HG02885 (cell line): ENCODE data around the gene PIK3C3.

ENCODE experiments used
- ATAC-seq: cut with Tn5 transposase; IDR thresholded peaks from one replicate; pipeline ENCODE4 v1.9.1; 2021; ENCODE audit warnings: mild to moderate bottlenecking; ENCODE audit not compliant: unreplicated experiment, poor library complexity

The PIK3C3 gene

GRCh38 chr18:42064109-42064508 is 109.1 kb downstream of the PIK3C3 start:
- no peak for ATAC-seq

- no peak for ATAC-seq
Observed at GRCh38 chr18:42067518-42067917, 112.5 kb downstream of the PIK3C3 start.

GRCh38 chr18:42068030-42068429 is 113.0 kb downstream of the PIK3C3 start:
- ATAC-seq: no peak

GRCh38 chr18:42069036-42069435 is 114.0 kb downstream of the PIK3C3 start:
- ATAC-seq: no peak

DNA sequence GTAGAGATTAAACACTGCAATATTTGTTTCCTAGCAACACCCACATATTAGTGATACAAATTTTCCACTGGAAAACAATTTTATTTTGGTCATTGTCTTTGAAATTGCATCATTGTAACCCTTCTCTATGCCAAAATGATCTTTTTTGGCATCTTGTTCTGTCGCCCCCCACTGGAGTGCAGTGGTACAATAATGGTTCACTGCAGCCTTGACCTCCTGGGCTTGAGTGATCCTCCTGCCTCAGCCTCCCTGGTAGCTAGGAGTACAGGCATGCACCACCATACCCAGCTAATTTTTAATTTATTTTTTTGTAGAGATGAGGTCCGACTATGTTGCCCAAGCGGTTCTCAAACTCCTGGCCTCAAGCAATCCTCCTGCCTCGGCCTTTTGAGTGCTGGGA is 117.4 kb downstream of the PIK3C3 start:
- ATAC-seq: no peak

GRCh38 chr18:42074704-42075103 is 119.7 kb downstream of the PIK3C3 start:
- no peak for ATAC-seq

DNA sequence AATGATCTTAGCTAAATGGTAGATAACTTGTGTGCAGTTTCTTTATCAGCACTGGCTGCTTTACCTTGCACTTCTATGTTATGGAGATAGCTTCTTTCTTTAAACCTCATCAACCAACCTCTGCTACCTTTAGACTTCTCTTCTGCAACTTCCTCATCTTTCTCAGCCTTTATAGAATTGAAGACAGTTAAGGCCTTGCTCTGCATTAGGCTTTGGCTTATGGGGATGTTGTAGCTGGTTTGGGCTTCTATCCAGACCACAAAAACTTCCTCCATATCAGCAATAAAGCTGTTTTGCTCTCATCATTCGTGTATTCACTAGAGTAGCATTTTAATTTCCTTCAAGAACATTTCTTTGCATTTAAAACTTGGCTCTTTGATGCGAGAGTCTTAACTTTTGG is 123.7 kb downstream of the PIK3C3 start:
- no peak for ATAC-seq

DNA sequence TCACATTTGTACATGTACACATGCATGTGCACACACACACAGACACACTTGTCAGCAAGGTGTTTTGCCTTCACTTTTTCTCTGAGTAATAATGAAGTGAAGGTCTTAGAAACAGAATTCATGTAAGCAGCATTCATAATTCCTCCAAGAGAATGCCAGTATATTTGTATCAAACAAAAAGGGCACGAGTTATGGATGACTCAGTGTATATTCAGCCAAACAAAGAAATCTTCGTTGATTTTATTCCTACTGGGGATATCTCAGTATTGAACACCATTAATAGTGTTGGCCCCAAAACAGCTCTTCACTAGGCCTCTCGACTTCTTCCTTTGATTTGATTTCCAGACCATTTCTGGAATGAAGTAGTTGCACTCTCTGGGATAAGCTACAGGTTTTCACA is 125.3 kb downstream of the PIK3C3 start:
- no peak for ATAC-seq

- peak; percentile 61 for ATAC-seq
Observed at GRCh38 chr18:42082415-42083234, 127.6 kb downstream of the PIK3C3 start.

DNA sequence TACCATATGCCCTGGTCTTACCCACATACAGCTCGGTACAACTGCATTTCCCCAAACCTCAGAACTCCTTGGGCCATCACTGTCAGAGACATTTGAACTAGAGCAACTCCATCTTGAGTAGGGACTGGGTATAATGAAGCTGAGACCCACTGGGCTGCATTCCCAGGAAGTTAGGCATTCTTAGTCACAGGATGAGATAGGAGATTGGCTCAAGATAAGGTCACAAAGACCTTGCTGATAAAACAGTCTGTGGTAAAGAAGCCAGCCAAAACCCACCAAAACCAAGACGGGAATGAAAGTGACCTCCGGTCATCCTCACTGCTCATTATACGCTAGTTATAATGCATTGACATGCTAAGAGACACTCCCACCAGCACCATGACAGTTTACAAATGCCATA is 131.3 kb downstream of the PIK3C3 start:
- no peak for ATAC-seq

GRCh38 chr18:42087235-42087634 is 132.2 kb downstream of the PIK3C3 start:
- ATAC-seq: no peak

GRCh38 chr18:42087876-42088275 is 132.8 kb downstream of the PIK3C3 start:
- no peak for ATAC-seq

GRCh38 chr18:42092848-42093247 is 137.8 kb downstream of the PIK3C3 start:
- ATAC-seq: no peak

GRCh38 chr18:42094875-42095274 is 139.8 kb downstream of the PIK3C3 start:
- ATAC-seq: no peak

GRCh38 chr18:42095732-42096377 is 140.8 kb downstream of the PIK3C3 start:
- ATAC-seq: no peak

DNA sequence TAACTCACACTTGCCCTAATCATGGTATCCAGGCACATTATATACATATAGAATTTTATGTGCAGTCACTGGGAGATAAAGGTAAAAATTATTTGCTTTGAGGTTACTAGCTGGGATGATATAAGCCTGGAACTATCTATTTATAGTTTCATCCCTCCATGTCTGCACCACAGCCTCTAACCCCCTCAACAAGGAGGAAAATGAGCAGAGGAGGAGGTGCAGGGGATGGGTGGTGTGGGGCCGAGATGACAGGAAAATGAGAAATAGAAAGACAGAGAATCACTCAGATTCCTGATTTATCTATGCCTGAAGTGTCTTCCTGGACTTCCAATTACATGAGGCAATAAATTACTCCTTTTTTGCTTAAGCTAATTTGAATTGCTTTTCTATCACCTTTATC is 145.2 kb downstream of the PIK3C3 start:
- no peak for ATAC-seq

DNA sequence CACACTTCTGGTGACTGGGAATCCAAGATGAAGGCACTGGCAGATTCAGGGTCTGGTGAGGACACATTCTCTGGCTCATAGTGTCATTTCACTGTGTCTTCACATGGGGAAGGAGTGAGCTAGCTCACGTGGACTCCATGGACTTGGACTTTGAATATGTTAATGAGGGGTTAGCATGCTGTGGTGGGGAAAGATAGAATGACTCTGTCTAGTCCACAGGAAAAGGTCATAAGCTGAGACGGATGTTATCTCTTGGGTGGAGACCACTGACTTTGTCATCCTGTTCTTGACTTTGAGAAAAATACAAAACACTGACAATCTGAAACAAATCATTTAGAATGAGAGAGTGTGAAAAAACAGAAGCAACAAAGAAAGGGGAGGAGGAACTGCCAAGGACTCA is 145.9 kb downstream of the PIK3C3 start:
- no peak for ATAC-seq

DNA sequence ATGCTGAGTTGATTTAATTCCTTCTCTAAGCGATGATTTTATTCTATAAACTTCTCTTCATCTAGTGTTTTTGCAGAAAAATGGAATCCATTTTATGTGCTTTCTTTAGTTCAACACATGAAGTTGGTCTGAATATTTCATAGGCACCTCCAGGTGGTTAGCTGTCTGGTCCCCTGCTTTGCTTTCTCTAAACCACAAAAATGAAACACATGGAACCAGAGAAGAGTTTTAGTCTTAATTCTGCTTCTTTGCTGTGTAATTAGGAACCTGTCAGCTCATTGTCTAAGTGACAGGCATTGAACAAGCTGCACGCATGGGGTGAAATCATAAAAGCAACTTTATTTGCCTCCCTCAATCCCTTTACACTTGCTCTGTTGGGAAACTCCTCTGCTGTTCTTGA is 150.4 kb downstream of the PIK3C3 start:
- no peak for ATAC-seq

DNA sequence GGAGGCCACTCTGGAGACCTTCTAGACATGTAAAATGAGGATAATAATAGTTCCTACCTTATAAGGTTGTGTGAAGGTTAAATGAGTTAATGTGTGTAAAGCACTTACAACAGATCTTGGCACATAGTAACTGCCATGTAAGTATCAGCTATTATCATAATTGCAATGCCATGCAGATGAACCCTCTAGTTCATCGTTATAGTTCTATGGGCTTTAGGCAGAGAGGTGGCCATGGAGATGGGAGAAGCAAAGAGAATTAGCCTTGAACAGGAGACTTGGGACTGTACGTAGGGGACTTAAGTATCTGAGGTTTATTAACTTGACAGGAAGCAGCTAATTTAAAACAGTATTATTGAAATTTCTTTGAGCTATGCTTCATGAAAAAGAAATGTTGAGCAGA is 151.8 kb downstream of the PIK3C3 start:
- ATAC-seq: no peak

DNA sequence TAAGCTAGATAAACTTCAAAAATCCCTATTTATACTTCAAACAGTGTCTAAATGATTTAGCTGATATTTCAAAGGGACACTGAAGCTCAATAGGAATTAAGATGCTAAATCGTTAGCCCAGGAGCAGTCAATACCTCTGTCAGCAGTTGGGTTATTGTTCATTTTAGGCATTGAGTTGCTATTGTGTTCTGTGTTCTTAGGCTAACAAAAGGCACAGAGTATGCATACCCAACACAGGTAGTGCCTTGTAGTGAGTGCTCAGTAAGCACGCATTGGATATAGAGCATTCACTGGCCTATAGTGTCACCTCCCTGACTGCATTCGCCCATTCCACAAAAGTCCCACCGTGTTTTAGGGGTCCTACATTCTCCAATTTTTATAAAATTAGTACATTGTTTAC is 152.3 kb downstream of the PIK3C3 start:
- no peak for ATAC-seq

GRCh38 chr18:42107691-42108450 is 152.8 kb downstream of the PIK3C3 start:
- no peak for ATAC-seq
